Measurements from ENCODE around the gene ASAP2. TPM values are rescaled to one million over a fixed set of nuclear protein-coding genes. Genes with fewer than 3 reads are reported as not detected.

Gene ASAP2
- total RNA-seq, 2 donors from 2014 or later = 63.8 to 71.0 TPM

DNA sequence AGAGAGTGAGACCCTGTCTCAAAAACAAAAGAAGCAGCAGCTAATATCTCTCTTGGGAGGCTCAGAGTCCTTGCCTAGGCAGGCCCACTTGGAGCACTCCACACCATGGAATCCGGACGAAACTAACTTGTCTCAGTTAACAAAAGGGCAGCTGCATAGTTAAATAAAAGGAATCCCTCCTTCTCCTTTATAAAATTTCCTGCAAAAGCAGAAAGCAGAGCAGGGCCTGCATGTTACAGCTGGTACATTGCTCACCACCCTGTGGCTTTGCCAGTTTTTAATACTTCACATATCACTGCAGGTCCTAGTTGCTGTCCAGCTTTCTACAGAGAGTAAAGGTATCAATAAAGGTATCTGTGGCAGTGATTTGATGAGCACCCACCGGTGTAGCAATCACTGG, 93.6 kb downstream of the ASAP2 start:
- intact Hi-C loops (cut with DNase I, micrococcal nuclease) = no loop called here
- DNase-seq = no peak
- no peak for ATAC-seq

- intact Hi-C loops (cut with DNase I, micrococcal nuclease) = no loop called here
- no peak for ATAC-seq
- DNase-seq = no peak
These were observed 94.3 kb downstream of the ASAP2 start for GRCh38 chr2:9300829-9301453.

- DNase-seq (no peak), ATAC-seq (no peak)
- intact Hi-C loops (cut with DNase I, micrococcal nuclease) = no loop called here
These were observed 96.1 kb downstream of the ASAP2 start for GRCh38 chr2:9302755-9303154.

GRCh38 chr2:9303528-9304225, 97.1 kb downstream of the ASAP2 start:
- no peak for DNase-seq
- intact Hi-C loops (cut with DNase I, micrococcal nuclease) = no loop called here
- ATAC-seq = no peak

DNA sequence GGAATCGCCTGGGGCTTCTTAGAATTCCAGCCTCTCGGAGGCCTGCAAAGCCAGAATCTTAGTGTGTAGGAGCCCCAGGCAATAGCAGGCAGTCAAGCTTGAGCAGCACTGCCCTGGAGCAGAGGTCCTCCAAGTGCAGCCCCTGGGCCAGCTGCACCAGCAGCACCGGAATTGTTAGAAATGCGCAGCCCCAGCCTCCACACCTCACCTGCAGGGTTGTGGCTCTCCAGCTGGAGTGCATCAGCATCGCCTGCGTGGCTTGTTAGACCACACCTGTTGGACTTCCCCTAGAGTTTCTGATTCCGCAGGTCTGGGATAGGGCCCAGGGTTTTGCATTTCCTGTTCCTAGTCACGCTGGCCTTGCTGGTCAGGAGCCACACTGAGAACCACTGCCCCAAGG, 100.3 kb downstream of the ASAP2 start:
- intact Hi-C loops (cut with DNase I, micrococcal nuclease) = no loop called here
- ATAC-seq (no peak), DNase-seq (no peak)

DNA sequence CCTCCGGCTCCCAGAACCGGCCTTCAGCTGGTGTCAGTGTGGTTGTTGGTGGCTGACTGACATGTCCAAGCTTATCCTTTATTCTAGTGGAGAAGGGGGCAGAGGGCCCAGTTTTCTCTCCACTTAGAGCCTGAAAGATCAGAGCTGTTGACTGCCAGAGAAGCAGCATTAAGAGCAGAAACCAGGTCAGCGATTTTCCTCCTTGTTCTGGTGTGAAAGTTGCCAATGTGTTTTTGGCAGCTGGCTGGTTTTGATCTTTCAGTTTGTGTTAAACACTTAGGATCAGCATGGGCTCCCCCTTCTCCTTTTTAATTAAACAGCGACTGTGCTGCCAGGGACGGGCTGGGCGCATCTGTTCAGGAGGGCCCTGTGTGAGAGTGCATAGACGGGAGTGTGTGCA, 100.9 kb downstream of the ASAP2 start:
- DNase-seq = no peak
- ATAC-seq = no peak
- intact Hi-C loops (cut with DNase I, micrococcal nuclease) = no loop called here

DNA sequence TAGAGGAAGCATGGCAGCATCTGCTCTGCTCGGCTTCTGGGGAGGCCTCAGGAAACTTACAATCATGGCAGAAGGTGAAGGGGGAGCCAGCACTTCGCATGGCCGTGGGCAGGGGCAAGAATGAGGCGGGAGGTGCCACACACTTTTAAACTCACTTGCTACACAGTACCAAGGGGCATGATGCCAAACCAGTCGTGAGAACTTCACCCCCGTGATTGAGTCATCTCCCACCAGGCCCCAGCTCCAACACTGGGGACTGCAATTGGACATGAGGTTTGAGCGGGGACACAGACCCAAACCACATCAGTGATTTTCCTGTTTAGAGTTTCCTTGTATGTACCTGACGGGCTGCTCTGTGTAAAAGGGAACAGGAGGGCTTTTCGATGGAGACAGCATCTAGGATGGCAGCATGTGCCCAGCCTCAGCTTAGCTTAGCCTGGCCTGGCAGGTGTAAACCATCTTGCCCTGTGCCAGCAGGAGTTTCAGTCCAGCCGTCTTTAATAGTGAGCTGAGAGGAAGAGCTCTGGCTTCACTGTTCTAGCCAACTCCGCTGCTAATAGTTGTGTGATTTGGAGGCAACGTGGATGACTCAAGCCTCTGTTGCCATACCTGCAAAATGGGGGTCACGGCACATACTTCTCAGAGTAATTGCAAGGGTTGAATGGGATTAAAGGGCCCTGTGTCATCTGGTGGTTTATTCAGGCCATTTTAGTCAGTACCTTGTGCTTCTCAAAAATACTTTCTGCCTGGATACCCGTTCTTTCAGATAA, 101.8 kb downstream of the ASAP2 start:
- DNase-seq (no peak), ATAC-seq (no peak)
- intact Hi-C loops (cut with DNase I, micrococcal nuclease) = no loop called here

- no peak for ATAC-seq
- no peak for DNase-seq
- intact Hi-C loops (cut with DNase I, micrococcal nuclease) = no loop called here
These were observed 102.5 kb downstream of the ASAP2 start for GRCh38 chr2:9309147-9309546.

DNA sequence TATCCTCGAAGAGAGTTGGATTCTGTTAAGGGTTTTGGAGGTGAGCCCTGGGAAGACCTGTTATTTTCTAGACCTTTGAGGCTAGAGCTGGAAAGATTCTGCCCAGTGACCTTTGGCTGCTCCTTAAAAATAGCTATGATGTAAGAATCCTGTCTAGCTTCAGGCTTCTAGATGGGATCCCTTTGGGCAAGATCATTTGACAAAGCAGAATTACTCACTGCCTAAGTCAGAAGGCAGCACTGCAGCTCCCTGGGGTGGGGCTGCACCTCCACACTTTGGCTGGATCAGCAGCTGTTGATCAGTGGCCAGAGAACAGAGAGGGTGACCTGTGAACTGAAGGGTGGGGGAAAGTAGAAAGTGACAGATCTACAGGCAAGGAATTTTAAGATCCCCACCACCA, 103.8 kb downstream of the ASAP2 start:
- peak in 1 of 2 donors; percentile 27 for DNase-seq
- intact Hi-C loops (cut with DNase I, micrococcal nuclease) = no loop called here
- ATAC-seq = peak; percentile 82

DNA sequence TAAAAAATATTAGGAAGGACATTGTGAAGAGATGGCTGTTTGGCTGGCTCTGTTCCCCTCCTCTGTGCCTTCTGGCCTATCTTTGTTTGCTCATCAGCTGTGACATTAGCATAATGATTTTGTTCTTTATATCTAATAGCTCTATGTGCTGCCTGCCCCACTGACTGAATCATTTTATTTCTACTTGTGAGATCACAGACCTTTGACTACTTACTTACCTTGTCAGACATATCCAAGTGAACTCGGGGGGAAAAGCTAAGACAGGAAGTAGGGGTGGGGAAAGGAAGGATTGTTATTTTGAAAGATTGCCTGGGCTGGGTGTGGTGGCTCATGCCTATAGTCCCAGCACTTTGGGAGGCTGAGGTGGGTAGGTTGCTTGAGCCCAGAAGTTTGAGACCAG, 104.2 kb downstream of the ASAP2 start:
- intact Hi-C loops (cut with DNase I, micrococcal nuclease) = no loop called here
- ATAC-seq = peak; percentile 54
- no peak for DNase-seq

DNA sequence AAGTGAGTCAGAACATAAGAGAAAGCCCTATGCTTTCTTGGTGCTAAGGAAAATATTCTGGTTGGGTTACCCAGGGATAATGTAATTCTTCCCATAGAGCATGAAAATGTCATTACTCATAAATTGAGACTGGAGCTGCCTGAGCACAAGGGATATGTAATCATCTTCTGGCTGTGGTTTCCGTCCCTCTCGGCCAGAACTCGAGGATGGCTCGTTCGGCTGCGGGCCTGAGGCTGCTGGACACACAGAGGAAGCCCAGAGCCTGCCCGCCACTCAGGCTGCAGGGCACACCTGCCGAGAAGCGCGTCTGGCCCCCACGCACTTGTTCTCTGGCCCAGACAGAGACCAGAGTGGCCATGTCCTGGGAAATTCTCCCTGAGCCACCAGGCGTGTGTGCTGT, 104.9 kb downstream of the ASAP2 start:
- DNase-seq (peak in 1 of 2 donors; percentile 47), ATAC-seq (no peak)
- intact Hi-C loops (cut with DNase I, micrococcal nuclease) = no loop called here

DNA sequence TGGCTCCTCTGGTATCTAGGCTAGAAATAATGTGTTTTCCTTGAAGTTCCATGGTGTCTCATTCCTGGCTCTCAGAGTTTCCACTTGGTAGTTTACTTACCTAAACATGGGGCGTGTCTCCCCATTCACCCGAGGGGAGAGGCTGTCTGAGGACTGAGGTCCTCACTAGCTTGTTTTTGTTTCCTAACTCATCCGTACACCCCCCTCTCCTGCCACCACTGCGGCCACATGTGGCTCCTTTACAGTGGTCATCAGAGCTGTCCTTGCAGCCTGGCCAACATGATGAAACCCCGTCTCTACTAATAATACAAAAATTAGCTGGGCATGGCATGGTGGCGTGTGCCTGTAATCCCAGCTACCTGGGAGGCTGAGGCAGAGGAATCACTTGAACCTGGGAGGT, 106.0 kb downstream of the ASAP2 start:
- ATAC-seq (no peak), DNase-seq (no peak)
- intact Hi-C loops (cut with DNase I, micrococcal nuclease) = no loop called here

- intact Hi-C loops (cut with DNase I, micrococcal nuclease) = no loop called here
- no peak for ATAC-seq
- no peak for DNase-seq
These were observed 106.8 kb downstream of the ASAP2 start for GRCh38 chr2:9313443-9313842.

DNA sequence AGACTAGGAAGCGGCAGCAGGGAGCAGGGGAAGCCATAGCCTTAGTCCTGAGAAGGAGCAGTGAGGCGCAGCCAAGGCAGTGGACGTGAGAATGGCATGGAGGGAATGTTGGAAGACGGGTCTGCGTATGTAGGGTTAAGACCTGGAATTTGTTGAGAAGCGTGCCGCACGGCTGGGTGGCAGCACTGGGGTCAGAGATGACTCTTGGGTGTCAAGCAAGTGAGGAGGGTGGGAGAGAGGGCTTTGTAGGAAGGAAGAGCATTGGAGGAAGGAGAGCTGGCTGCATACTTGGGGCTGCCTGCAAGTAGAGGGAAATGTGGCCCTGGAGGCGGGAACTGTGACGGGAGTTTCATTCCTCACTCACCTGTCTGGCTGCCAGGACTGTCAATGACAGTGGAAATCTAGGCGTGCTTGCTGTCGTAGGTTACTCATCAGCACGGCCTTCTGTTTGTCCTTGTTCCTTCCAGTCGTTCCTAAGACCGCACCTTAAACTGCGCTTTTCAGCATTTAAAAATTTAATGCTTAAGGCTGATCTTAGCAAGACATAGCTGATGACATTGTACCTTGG, 108.8 kb downstream of the ASAP2 start:
- DNase-seq (no peak), ATAC-seq (no peak)
- intact Hi-C loops (cut with DNase I, micrococcal nuclease) = no loop called here

- intact Hi-C loops (cut with DNase I, micrococcal nuclease) = no loop called here
- ATAC-seq (no peak), DNase-seq (no peak)
These were observed 110.9 kb downstream of the ASAP2 start for GRCh38 chr2:9317559-9317958.

DNA sequence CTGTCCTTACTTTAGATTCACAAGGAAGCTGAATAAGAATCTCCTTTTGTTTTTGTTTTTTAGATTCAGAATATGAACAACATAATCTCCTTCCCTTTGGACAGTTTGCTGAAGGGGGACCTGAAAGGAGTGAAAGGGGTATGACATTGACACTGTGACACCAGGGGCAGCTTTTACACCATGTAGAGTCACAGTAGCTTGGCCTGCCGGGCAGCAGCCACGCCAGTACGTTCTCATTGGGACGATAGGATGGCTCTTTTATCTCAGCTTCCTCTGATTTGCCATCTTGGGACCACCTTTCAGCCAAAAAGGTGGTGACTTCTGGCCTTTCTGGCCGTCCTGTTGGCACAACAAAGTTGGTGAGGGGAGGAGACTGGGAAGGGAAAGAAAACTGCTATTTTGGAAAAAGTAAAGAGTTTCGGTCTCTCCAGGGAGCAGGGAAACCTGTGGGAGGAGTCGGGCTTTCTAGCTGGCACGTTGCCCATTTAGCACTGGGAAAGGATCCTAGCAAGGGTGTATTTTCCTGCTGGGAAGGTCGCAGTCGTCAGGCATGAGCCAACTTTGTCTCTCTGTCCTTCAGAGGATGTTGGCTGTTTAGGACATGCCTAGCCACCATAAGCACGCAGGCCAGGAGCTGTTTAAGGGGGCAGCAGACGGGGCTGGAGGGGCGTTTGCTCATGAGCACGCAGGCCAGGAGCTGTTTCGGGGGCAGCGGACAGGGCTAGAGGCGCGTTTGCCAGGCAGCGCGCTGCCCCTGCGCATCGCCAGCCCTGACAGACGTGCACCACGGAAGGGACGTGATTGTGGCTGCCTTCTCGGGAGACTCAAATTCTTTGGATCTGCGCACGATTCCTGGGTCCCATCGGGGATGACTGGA, 112.1 kb downstream of the ASAP2 start:
- intact Hi-C loops (cut with DNase I, micrococcal nuclease) = no loop called here
- ATAC-seq = peak; percentile 85

DNA sequence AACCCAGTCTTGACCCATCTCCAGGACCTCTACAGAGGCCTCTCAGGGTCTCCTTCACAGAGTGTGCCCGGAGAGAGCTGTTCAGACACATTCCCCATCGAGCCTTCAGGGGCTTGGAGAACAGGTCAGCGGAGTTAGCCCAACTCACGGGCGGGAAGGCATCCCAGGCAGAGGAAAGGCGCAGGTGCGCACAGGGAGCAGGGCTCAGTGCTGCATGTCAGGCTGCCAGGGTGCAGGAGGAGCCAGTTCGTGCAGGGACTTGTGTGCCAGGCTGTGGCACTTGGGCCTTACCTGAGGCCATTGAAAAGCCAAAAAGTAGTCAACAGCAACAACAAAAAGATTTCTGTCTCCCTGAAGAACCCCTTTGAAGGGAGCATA, 112.7 kb downstream of the ASAP2 start:
- no peak for ATAC-seq
- DNase-seq = no peak
- intact Hi-C loops (cut with DNase I, micrococcal nuclease) = no loop called here

More for the DNA sequence above, 112.1 kb downstream of the ASAP2 start:
- DNase-seq = peak; percentile 63 to 74

- no peak for ATAC-seq
These were observed 116.0 kb downstream of the ASAP2 start for GRCh38 chr2:9322576-9322975.

DNA sequence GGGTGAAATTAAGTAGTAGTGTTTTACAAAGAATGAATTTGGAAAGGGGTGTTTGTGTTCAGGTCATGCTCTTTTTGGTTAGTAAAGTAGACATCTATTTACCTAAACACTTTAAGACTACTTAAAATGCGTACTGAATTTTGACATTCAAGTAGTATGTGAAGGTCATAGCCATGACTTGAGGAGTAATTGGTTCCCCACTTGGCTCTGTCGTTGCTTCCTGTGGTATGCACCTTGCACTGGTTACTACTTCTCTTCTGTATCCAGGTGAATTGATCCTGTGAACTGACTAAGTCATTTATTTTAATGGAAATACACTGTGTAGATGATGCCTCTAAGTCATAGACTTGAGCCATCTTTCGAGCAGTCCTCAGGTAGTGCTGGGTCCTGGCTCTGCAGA, 118.8 kb downstream of the ASAP2 start:
- DNase-seq (no peak), ATAC-seq (no peak)
- intact Hi-C loops (cut with DNase I, micrococcal nuclease) = no loop called here

More at GRCh38 chr2:9322576-9322975, 116.0 kb downstream of the ASAP2 start:
- intact Hi-C loops (cut with DNase I, micrococcal nuclease) = no loop called here
- no peak for DNase-seq
